IgD-negative memory B cell (primary cell): Measurements from ENCODE around the gene PPP1R15B. TPM values are rescaled to one million over a fixed set of nuclear protein-coding genes. Genes with fewer than 3 reads are reported as not detected.

Experiments
- polyA plus RNA-seq: library from polyadenylated mRNA; unstranded; fragments of 300-500 nt; fragmentation: Illumina TruSeq; gene quantifications from one replicate; pipeline ENCODE4 v1.2.3, GENCODE V29; 2021

The PPP1R15B gene
- polyA plus RNA-seq, 1 donor from 2014 or later, result 24.4 TPM

Other genes with a start within 250 kb of the PPP1R15B start
- not detected for gene REN, start 245.5 kb downstream of the PPP1R15B start, polyA plus RNA-seq
- gene KISS1, start 215.3 kb downstream of the PPP1R15B start, polyA plus RNA-seq, result not detected
- not detected for gene GOLT1A, start 197.8 kb downstream of the PPP1R15B start, polyA plus RNA-seq
- 0.11 TPM for gene PLEKHA6, start 51.9 kb downstream of the PPP1R15B start, polyA plus RNA-seq
- 8.1 TPM for gene PIK3C2B, start 83.0 kb upstream of the PPP1R15B start, polyA plus RNA-seq
- gene MDM4, start 104.6 kb upstream of the PPP1R15B start, polyA plus RNA-seq, result 23.9 TPM